Stimulated activated CD8-positive, alpha-beta memory T cell treated with anti-CD3 and anti-CD28 coated beads, Interleukin-7, amount 100 ng/mL, for 1 hour (primary cell): ENCODE results near the gene PLD5.
"Not testable (repeated sequence)": the region's sequence is repeated elsewhere in the genome, so short reads cannot be mapped to it uniquely, and the experiment has no call there.

Experiments used
- DNase-seq, 2 donors: peaks; one replicate each; pipeline ENCODE4 v3.0.0-alpha.2; 2020; ENCODE audit warnings: low read depth in 2 of 2

The PLD5 gene

GRCh38 chr1:242426271-242426905 lies 98.1 kb downstream of the PLD5 start:
- no peak for DNase-seq

GRCh38 chr1:242425232-242425631 lies 99.3 kb downstream of the PLD5 start:
- DNase-seq, result no peak

DNA sequence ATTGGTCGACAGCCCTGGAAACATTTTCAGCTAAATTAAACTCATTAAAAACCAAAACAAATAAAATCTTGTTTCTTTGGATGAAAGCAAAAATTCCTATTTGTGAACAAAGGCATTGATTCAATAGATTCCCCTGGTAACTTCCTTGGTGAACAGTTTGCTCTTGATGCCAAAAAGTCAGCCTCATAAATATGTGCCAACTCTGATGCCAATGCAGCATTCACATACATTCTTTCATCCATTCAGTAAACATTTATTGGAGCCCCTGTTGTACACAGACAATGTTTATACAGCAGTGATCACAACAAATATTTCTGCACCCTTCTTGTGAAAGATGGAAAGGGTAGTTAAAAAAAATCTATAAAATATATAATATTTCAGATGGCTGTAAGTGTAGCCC lies 107.8 kb downstream of the PLD5 start:
- DNase-seq, result no peak

DNA sequence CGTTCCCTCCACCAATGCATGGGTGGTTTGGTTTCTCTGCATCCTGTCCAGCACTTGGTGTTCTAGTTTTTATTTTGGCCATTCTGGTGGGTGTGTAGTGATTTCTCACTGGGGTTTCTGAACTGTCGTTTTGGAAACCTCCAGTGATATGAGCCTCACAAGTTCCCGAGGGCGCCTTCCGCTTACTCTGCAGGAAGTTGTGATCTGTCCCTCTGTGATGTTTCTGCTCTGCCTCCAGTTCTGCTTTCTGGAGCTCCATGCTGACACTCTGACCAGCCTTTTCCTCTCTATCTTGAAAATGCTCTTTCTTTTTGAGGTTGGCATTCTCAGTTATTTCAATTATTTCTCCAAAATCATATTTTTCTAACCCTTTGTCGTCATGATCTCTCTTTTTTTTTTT lies 111.6 kb downstream of the PLD5 start:
- no peak for DNase-seq

DNA sequence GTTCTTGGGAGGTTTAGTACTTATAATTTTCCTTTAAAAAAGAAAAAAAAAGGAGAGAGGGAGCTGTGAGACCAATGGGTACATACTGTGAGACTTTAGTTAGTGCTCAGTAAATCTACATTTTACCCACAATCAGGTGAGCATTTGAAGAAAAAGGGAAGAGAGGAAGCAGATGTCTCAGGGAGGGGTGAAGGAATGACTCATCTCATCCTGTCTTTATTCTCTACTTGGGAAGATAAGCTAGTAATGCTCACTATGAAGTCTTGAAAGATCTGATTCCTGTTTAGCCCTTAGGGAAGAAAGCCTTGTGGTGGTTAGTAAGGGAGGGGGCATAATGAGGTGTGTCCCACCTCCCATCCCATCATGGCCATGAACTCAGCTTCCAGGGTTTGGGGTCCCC lies 112.6 kb downstream of the PLD5 start:
- DNase-seq, result no peak

DNA sequence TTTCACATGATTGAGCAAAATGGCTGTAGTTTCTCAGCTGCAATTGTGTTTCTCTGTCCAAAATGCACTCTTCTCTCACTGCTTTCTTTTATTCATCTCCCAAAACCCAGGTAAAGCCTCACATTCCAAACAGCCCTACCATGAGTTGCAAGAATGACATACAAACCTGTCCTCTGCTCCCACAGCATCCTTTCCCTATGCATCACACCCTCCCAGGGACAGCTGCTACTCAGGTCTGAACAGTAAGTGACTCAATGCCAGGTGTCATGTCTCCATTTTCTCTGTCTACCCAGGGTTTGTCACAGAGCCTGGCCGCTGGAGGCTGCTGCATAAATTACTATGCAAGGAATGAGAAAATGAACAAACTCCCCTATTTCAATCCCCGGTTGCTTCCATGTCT lies 118.5 kb downstream of the PLD5 start:
- no peak for DNase-seq

- DNase-seq, result no peak
These were observed 120.2 kb downstream of the PLD5 start for GRCh38 chr1:242404296-242404695.

DNA sequence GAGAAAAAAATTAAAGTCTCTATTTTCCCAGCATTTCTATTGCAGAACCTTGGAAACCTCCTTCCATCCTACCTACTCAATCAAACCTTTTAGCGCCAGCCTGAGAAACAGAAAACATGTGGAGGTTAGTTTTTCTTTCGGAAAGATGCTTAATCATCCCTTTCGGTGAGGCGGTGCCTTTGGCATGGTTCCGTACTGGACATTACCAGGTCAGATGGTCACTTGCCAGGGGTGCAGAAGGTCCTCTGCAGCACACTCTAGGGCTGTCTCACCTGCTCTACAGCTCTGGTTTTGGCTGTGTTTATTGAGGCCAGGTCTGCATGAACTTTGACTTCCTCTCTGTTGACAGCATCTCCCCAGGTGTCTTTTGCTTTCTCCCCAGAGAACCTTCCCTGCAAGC lies 121.5 kb downstream of the PLD5 start:
- no peak for DNase-seq

GRCh38 chr1:242401937-242402336 lies 122.6 kb downstream of the PLD5 start:
- DNase-seq, result no peak

DNA sequence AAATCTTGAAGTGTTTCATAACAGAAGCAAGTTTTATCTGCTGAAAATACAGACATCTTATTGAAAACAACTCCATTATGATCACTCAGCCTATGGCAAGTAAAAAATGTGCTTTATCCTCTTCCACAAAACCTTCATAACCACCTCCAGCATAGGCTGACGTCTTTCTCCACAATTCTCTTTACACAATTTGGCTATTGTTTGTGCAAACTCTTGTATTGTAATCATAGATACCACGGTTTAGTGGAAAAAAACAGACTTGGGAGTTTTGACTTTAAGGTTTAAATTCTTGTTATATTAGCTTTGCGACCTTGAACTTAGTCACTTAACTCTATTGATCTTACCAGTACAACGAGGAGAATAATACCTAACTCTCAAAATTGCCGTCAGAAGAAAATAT lies 126.1 kb downstream of the PLD5 start:
- DNase-seq, result no peak

DNA sequence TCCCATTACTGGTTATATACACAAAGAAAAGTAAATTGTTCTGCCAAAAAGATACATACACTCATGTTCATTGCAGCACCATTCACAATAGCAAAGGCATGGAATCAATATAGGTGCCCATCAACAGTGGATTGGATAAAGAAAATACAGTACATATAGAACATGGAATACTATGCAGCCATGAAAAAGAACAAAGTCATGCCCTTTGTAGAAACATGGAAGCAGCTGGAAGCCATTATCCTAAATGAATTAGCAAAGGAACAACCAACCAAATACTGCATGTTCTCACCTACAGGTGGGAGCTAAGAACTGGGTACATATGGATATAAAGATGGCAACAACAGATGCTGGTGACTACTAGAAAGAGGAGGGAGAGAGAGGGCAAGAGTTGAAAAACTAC lies 132.6 kb downstream of the PLD5 start:
- no peak for DNase-seq

- not testable (repeated sequence) for DNase-seq
These were observed 148.4 kb downstream of the PLD5 start for GRCh38 chr1:242376121-242376520.

GRCh38 chr1:242350446-242350845 lies 174.1 kb downstream of the PLD5 start:
- DNase-seq, result not testable (repeated sequence)

- DNase-seq, result no peak
These were observed 174.9 kb downstream of the PLD5 start for GRCh38 chr1:242349636-242350035.

DNA sequence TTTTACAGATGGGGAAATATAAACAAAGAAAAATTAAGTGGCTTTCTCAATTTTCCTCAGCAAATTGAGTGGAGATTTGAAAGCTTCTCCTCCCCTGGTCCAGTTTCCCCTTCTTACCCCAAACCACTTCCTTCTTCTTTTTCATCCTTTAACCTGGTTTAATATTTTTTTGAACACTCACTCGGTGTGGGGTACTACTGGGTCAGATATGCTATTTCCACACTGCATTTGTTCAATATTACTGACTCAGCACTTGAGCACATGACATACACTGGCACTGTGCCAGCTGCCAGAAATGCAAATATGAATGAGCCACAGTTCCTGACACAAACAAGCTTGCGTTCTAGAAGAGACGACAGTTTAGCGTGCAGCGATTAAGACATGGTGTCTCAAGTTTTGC lies 193.6 kb downstream of the PLD5 start:
- not testable (repeated sequence) for DNase-seq

- DNase-seq, result not testable (repeated sequence)
These were observed 197.1 kb downstream of the PLD5 start for GRCh38 chr1:242327381-242327780.

GRCh38 chr1:242321981-242322380 lies 202.5 kb downstream of the PLD5 start:
- not testable (repeated sequence) for DNase-seq

DNA sequence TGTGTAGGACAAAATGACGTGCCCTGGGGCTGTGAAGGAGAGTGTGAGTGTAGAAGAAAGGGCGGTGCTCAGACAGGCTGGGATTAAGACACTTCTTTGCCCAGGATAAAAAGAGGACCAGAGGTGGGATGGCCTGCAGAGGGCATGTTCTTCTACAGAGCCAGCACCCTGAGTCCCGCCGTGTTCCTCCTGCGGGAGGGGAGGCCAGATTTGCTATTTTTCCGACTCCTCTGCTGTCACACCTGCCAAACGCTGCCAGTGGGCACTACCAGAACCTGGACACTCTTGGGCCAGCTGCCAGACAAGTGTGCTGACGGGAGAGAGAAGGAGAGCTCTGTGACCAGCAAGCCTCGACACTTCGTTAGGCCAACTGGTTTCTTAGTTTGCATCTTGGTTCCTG lies 206.4 kb downstream of the PLD5 start:
- DNase-seq, result no peak

GRCh38 chr1:242314865-242315264 lies 209.6 kb downstream of the PLD5 start:
- DNase-seq, result not testable (repeated sequence)

GRCh38 chr1:242314085-242314649 lies 210.3 kb downstream of the PLD5 start:
- not testable (repeated sequence) for DNase-seq

DNA sequence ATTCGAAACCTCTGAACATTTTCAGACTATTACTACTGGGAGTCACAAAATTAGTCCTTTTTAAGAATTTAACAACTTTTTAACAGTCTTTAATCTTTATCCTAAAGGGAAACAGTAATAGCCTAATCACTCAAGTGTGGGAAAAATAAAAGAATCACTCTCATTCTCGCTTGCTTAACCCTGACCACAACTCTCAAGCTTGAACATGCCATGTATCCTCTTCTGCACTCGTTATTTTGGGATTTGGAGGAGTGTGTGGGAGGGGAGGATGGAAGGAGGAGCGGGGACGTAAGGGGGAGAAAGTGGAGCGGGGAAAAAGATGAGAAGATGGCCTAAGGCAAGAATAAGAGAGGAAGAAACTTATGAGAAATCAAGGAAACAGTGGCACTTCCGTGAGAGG lies 215.8 kb downstream of the PLD5 start:
- DNase-seq, result not testable (repeated sequence)

GRCh38 chr1:242293781-242294180 lies 230.7 kb downstream of the PLD5 start:
- DNase-seq, result not testable (repeated sequence)

DNA sequence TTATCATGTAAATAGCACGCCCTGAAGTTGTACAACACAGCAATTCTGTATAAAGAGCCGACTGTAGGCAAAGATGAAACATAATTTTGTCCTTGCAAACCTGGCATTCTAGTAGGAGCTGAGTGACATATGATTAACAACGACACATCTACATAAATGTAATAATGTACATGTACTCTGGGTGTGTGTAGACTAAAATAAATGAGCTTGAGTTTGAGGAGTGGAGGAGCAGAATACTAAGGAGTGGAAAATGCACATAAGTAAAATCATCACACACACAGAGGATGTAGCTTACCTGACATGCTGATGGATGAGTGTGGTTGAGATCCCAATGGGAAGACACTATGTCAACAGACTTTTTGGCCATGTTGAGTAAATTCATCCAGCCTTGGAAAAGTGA lies 236.4 kb downstream of the PLD5 start:
- not testable (repeated sequence) for DNase-seq
